ENCODE data around the gene ARHGEF18.
"Not testable (repeated sequence)": the region's sequence is repeated elsewhere in the genome, so short reads cannot be mapped to it uniquely, and the experiment has no call there.

The ARHGEF18 gene

DNA sequence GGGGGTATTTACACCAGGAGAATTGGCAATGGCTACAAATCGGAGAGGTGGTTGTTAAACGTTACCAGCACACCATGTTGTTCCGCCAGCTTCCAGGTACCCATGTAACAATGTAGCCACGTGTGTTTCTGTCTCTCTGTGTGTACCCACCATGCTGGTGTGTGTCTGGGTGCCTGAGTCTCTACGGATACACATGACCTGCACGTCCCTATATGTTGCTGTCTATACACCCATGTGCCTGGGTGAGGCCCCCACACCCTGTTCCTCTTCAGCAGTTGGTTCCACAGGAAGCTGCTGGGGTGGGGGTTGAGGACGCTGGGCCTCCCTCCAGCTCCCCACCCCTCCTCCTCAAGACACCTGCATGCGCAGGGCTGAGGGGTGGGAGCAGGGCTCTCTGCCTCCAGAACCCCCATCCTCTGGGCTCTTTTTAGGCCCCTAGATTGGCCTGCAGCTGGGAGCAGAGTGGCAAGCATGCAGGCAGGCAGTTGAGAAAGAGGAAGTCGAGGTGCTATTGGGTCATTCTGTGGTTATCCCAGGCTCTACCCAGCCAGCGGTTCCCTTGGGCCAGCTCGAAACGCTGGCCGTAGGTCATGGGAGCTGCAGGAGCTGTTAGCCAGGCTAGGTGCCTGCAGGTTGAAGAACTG lies at the start of gene ARHGEF18:
ARHGEF18 (plus strand) TSS at position 351 of the 644 bp plus-strand sequence. CDS start 13,954 bp downstream, outside the sequence.
- Histone ChIP-seq H3K4me1 (no peaks in the 10 kb centered on the region), H3K27ac (no peak within 1 kb of the TSS)
- intact Hi-C loops (cut with DNase I; ENCODE audit: low total_unique reads), result no loop called here

DNA sequence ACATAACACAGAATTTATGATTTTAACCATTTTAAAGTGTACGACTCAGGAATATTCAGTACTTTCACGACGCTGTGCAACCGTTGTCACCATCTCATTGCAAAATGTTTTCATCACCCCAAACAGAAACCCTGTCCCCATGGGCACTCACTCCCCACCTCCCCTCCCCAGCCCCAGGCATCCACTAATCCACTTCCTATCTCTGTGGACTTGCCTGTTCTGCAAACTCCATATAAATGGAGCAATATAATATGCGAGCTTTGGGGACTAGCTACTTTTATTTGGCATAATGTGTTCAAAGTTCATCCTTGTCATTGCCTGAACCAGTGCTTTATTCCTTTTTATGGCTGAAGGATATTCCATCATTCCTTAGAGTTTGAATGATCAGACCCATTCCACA lies 47.2 kb upstream of the ARHGEF18 start:
- H3K9me3 ChIP-seq, result no peaks in the 10 kb centered on the region
- no peak for DNase-seq
- no peaks in the 10 kb centered on the region for H3K4me1 ChIP-seq
- H3K27me3 ChIP-seq, result no peaks in the 10 kb centered on the region
- intact Hi-C loops (cut with DNase I; ENCODE audit: low total_unique reads), result no loop called here
- no peak overlapping the region for H3K27ac ChIP-seq
- no peak overlapping the region for H3K4me3 ChIP-seq
- H3K36me3 ChIP-seq, result no peaks in the 10 kb centered on the region
- TF ChIP-seq, protein P1, sequence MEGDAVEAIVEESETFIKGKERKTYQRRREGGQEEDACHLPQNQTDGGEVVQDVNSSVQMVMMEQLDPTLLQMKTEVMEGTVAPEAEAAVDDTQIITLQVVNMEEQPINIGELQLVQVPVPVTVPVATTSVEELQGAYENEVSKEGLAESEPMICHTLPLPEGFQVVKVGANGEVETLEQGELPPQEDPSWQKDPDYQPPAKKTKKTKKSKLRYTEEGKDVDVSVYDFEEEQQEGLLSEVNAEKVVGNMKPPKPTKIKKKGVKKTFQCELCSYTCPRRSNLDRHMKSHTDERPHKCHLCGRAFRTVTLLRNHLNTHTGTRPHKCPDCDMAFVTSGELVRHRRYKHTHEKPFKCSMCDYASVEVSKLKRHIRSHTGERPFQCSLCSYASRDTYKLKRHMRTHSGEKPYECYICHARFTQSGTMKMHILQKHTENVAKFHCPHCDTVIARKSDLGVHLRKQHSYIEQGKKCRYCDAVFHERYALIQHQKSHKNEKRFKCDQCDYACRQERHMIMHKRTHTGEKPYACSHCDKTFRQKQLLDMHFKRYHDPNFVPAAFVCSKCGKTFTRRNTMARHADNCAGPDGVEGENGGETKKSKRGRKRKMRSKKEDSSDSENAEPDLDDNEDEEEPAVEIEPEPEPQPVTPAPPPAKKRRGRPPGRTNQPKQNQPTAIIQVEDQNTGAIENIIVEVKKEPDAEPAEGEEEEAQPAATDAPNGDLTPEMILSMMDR (IDR thresholded peaks at IDR 0.05), result no peak

More for the DNA sequence above, at the start of gene ARHGEF18:
- peak; percentile 35 to 64 for DNase-seq
- no peaks in the 10 kb centered on the region for H3K36me3 ChIP-seq
- TF ChIP-seq, protein P1 (IDR thresholded peaks at IDR 0.05), result no peak
- peaks cover 0 to 4% (median 0%) of the 10 kb centered on the region in 3 donors for H3K9me3 ChIP-seq
- H3K27me3 ChIP-seq, result no peaks in the 10 kb centered on the region
- H3K4me3 ChIP-seq, result no peak within 1 kb of the TSS

DNA sequence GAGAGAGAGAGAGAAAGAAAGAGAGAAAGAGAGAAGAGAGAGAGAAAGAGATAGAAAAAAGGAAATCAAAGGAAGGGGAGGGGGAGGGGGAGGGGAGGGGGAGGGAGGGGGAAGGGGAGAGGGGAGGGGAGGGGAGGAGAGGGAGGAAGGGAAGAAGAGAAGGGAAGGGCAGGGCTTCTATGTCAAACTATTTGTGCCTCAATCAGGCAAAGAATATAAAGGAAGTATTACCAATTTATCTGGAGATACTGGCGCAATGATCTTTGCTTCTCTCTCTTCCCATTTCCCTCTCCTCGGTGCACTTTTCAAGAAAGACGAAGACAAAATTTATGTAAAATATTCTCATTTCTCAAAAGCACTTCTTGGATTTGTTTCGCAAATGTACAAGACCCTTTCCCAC lies 45.3 kb upstream of the ARHGEF18 start:
- Histone ChIP-seq H3K4me1 (no peaks in the 10 kb centered on the region), H3K36me3 (no peaks in the 10 kb centered on the region), H3K9me3 (no peaks in the 10 kb centered on the region), H3K27me3 (no peaks in the 10 kb centered on the region), H3K4me3 (no peak overlapping the region), H3K27ac (no peak overlapping the region)
- intact Hi-C loops (cut with DNase I; ENCODE audit: low total_unique reads), result no loop called here
- no peak for DNase-seq
- TF ChIP-seq, protein P1 (IDR thresholded peaks at IDR 0.05), result no peak

DNA sequence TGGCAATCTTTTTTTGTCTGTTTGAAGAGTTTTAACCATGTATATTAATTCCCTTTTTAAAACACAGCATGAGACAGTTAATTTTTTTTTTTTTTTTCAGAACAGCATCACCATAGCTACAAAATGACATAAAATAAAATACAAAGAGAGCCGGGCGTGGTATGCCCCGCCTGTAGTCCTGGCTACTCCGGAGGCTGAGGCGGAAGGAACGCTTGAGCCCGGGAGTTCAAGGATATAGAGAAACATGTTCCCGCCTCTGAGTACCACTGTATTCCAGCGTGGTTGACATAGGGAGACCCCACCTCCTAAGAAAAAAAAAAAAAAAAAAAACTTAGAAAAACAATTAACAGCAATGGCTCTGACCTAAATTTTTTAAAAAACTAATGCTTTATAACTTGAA lies 44.5 kb upstream of the ARHGEF18 start:
- TF ChIP-seq, protein P1 (IDR thresholded peaks at IDR 0.05), result no peak
- no peak for DNase-seq
- Histone ChIP-seq H3K4me3 (no peak overlapping the region), H3K4me1 (no peaks in the 10 kb centered on the region), H3K27me3 (no peaks in the 10 kb centered on the region), H3K36me3 (no peaks in the 10 kb centered on the region), H3K27ac (no peak overlapping the region), H3K9me3 (no peaks in the 10 kb centered on the region)
- intact Hi-C loops (cut with DNase I; ENCODE audit: low total_unique reads), result no loop called here

DNA sequence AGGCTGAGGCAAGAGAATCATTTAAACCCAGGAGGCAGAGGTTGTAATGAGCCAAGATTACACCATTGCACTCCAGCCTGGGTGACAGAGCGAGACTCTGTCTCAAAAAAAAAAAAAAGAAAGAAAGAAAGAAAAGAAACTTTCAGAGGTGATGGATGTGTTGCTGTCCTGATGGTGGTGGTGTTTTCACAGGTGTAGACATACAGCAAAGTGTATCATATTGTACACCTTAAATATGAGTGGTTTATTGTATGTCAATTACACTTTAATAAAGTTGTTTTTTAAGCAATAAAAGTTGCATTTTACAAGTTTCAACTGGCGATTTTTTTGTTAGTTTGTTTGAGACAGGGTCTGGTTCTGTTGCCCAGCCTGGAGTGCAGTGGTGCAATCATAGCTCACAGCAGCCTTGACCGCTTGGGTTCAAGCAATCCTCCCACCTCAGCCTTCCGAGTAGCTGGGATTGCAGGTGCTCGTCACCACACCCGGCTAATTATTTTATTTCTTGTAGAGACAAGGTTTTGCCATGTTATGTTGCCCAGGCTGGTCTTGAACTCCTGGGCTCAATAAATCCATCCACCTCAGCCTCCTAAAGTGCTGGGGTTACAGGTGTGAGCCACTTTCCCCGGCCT lies 41.0 kb upstream of the ARHGEF18 start:
- intact Hi-C loops (cut with DNase I; ENCODE audit: low total_unique reads), result no loop called here
- H3K36me3 ChIP-seq, result no peaks in the 10 kb centered on the region

DNA sequence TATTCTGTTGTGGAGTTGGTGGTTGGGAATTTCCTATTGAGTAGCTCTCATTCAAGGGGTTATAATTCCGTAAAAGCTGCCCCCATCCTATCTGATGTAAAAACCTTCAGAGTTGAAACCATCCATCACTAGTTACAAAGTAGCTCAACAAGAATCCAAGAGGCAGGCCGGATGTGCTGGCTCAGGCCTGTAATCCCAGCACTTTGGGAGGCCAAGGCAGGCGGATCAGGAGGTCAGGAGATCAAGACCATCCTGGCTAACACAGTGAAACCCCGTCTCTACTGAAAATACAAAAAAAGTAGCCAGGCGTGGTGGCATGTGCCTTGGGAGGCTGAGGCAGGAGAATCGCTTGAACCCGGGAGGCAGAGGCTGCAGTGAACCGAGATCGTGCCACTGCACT lies 40.4 kb upstream of the ARHGEF18 start:
- H3K36me3 ChIP-seq; H3K4me1 ChIP-seq; intact Hi-C loops (cut with DNase I; ENCODE audit: low total_unique reads); H3K9me3 ChIP-seq; H3K27ac ChIP-seq; H3K4me3 ChIP-seq; H3K27me3 ChIP-seq: not testable (repeated sequence)
- DNase-seq, result peak in 1 of 2 donors; percentile 15

More for the DNA sequence above, 41.0 kb upstream of the ARHGEF18 start:
- no peaks in the 10 kb centered on the region for H3K4me1 ChIP-seq
- DNase-seq, result peak in 1 of 2 donors; percentile 7
- TF ChIP-seq, protein P1 (IDR thresholded peaks at IDR 0.05), result no peak
- no peaks in the 10 kb centered on the region for H3K27me3 ChIP-seq
- no peak overlapping the region for H3K4me3 ChIP-seq
- no peaks in the 10 kb centered on the region for H3K9me3 ChIP-seq
- H3K27ac ChIP-seq, result no peak overlapping the region
